Activated CD4-positive, alpha-beta T cell treated with anti-CD3 and anti-CD28 coated beads, Interleukin-2, amount 10 ng/mL, durations not matched to agents 7 days and 5 days (primary cell): ENCODE measurements around the gene NPAS3. TPM values are rescaled to one million over a fixed set of nuclear protein-coding genes. Genes with fewer than 3 reads are reported as not detected.

Experiments
- CTCF ChIA-PET: fragments of 350-600 bp; sonication (Branson Sonifier 250); formaldehyde crosslinking; loops from one replicate; lab custom pipeline; 2021; ENCODE audit warnings: antibody characterized with exemption; lab: Charles Lee
- POLR2A ChIA-PET: fragments of 350-600 bp; sonication (Branson Sonifier 250); formaldehyde crosslinking; loops from one replicate; lab custom pipeline; 2021; ENCODE audit warnings: antibody characterized with exemption; lab: Charles Lee
- DNase-seq: peaks from one replicate; pipeline ENCODE4 v3.0.0-alpha.2; 2020
- H3K27ac Mint-ChIP-seq: one replicate; pipeline ENCODE4 v1.8.0; 2021; ENCODE audit warnings: mild to moderate bottlenecking, moderate library complexity, mixed read lengths
- H3K27me3 Mint-ChIP-seq: one replicate; pipeline ENCODE4 v1.8.0; 2021; ENCODE audit warnings: mixed read lengths
- H3K36me3 Mint-ChIP-seq: one replicate; pipeline ENCODE4 v1.8.0; 2021; ENCODE audit warnings: low read depth, mixed read lengths
- H3K4me1 Mint-ChIP-seq: one replicate; pipeline ENCODE4 v1.8.0; 2021; ENCODE audit warnings: mixed read lengths
- H3K4me3 Mint-ChIP-seq: one replicate; pipeline ENCODE4 v1.8.0; 2021; ENCODE audit warnings: mild to moderate bottlenecking, moderate library complexity, mixed read lengths
- H3K9me3 Mint-ChIP-seq: one replicate; pipeline ENCODE4 v1.8.0; 2021; ENCODE audit warnings: mixed read lengths
- total RNA-seq, 2 experiments: library from RNA; stranded (reverse); gene quantifications; one replicate each; pipeline ENCODE4 v1.2.3, GENCODE V29; 2021

The NPAS3 gene
- total RNA-seq, 2 experiments from 2014 or later = not detected

- Mint-ChIP-seq H3K4me3 (no peak overlapping the region), H3K4me1 (no peaks in the 10 kb centered on the region), H3K36me3 (no peaks in the 10 kb centered on the region), H3K27ac (no peak overlapping the region), H3K27me3 (no peaks in the 10 kb centered on the region), H3K9me3 (no peaks in the 10 kb centered on the region)
- POLR2A ChIA-PET = no interaction called here
- no peak for DNase-seq
- CTCF ChIA-PET = no interaction called here
Measured at GRCh38 chr14:33567023-33567728, 628.5 kb downstream of the NPAS3 start.

GRCh38 chr14:33567731-33568130 lies 629.1 kb downstream of the NPAS3 start:
- no peaks in the 10 kb centered on the region for H3K4me1 Mint-ChIP-seq
- H3K27ac Mint-ChIP-seq = no peak overlapping the region
- H3K36me3 Mint-ChIP-seq = no peaks in the 10 kb centered on the region
- ChIA-PET CTCF (no interaction called here), POLR2A (no interaction called here)
- no peak for DNase-seq
- no peaks in the 10 kb centered on the region for H3K9me3 Mint-ChIP-seq
- H3K27me3 Mint-ChIP-seq = no peaks in the 10 kb centered on the region
- no peak overlapping the region for H3K4me3 Mint-ChIP-seq

GRCh38 chr14:33568935-33569579 lies 630.4 kb downstream of the NPAS3 start:
- Mint-ChIP-seq H3K27ac (no peak overlapping the region), H3K27me3 (no peaks in the 10 kb centered on the region), H3K36me3 (no peaks in the 10 kb centered on the region), H3K9me3 (no peaks in the 10 kb centered on the region), H3K4me1 (no peaks in the 10 kb centered on the region), H3K4me3 (no peak overlapping the region)
- CTCF ChIA-PET = no interaction called here
- DNase-seq = no peak
- POLR2A ChIA-PET = no interaction called here

GRCh38 chr14:33569821-33570687 lies 631.4 kb downstream of the NPAS3 start:
- POLR2A ChIA-PET = no interaction called here
- Mint-ChIP-seq H3K9me3 (no peaks in the 10 kb centered on the region), H3K27me3 (no peaks in the 10 kb centered on the region), H3K4me3 (no peak overlapping the region), H3K27ac (no peak overlapping the region), H3K4me1 (no peaks in the 10 kb centered on the region), H3K36me3 (no peaks in the 10 kb centered on the region)
- DNase-seq = no peak
- CTCF ChIA-PET = no interaction called here

- Mint-ChIP-seq H3K36me3 (no peaks in the 10 kb centered on the region), H3K4me3 (no peak overlapping the region), H3K27ac (no peak overlapping the region), H3K4me1 (no peaks in the 10 kb centered on the region), H3K27me3 (no peaks in the 10 kb centered on the region), H3K9me3 (no peaks in the 10 kb centered on the region)
- ChIA-PET POLR2A (no interaction called here), CTCF (no interaction called here)
- no peak for DNase-seq
Measured at GRCh38 chr14:33570694-33571310, 632.1 kb downstream of the NPAS3 start.

- no peak for DNase-seq
- H3K36me3 Mint-ChIP-seq = no peaks in the 10 kb centered on the region
- CTCF ChIA-PET = interaction anchor here (0.6 kb wide), 1 partner anchor 577 kb away, joined by 3 read pairs; no protein-coding TSS in a partner anchor
Measured at GRCh38 chr14:33573301-33573880, 634.7 kb downstream of the NPAS3 start.

GRCh38 chr14:33576014-33576413 lies 637.3 kb downstream of the NPAS3 start:
- Mint-ChIP-seq H3K9me3 (no peaks in the 10 kb centered on the region), H3K27me3 (no peaks in the 10 kb centered on the region), H3K4me1 (no peaks in the 10 kb centered on the region), H3K36me3 (no peaks in the 10 kb centered on the region), H3K27ac (no peak overlapping the region), H3K4me3 (no peak overlapping the region)
- DNase-seq = no peak
- CTCF ChIA-PET = no interaction called here
- POLR2A ChIA-PET = no interaction called here

More at GRCh38 chr14:33573301-33573880, 634.7 kb downstream of the NPAS3 start:
- H3K4me3 Mint-ChIP-seq = no peak overlapping the region
- no peaks in the 10 kb centered on the region for H3K27me3 Mint-ChIP-seq
- no peaks in the 10 kb centered on the region for H3K9me3 Mint-ChIP-seq
- POLR2A ChIA-PET = no interaction called here
- H3K4me1 Mint-ChIP-seq = no peaks in the 10 kb centered on the region
- no peak overlapping the region for H3K27ac Mint-ChIP-seq

GRCh38 chr14:33578461-33579216 lies 640.0 kb downstream of the NPAS3 start:
- no peak for DNase-seq
- Mint-ChIP-seq H3K4me1 (no peaks in the 10 kb centered on the region), H3K27ac (no peak overlapping the region), H3K36me3 (no peaks in the 10 kb centered on the region), H3K27me3 (no peaks in the 10 kb centered on the region), H3K4me3 (no peak overlapping the region), H3K9me3 (no peaks in the 10 kb centered on the region)
- ChIA-PET CTCF (no interaction called here), POLR2A (no interaction called here)

GRCh38 chr14:33580231-33580749 lies 641.6 kb downstream of the NPAS3 start:
- no peaks in the 10 kb centered on the region for H3K36me3 Mint-ChIP-seq
- ChIA-PET CTCF (no interaction called here), POLR2A (no interaction called here)
- no peaks in the 10 kb centered on the region for H3K4me1 Mint-ChIP-seq
- no peak overlapping the region for H3K27ac Mint-ChIP-seq
- no peak for DNase-seq
- no peak overlapping the region for H3K4me3 Mint-ChIP-seq
- H3K27me3 Mint-ChIP-seq = peaks cover 3% of the 10 kb centered on the region
- no peaks in the 10 kb centered on the region for H3K9me3 Mint-ChIP-seq

GRCh38 chr14:33580841-33581240 lies 642.2 kb downstream of the NPAS3 start:
- H3K36me3 Mint-ChIP-seq = no peaks in the 10 kb centered on the region
- peaks cover 3% of the 10 kb centered on the region for H3K27me3 Mint-ChIP-seq
- H3K27ac Mint-ChIP-seq = no peak overlapping the region
- H3K4me1 Mint-ChIP-seq = no peaks in the 10 kb centered on the region
- no peak for DNase-seq
- ChIA-PET POLR2A (no interaction called here), CTCF (no interaction called here)
- H3K4me3 Mint-ChIP-seq = no peak overlapping the region
- H3K9me3 Mint-ChIP-seq = no peaks in the 10 kb centered on the region

- Mint-ChIP-seq H3K27ac (no peak overlapping the region), H3K9me3 (no peaks in the 10 kb centered on the region), H3K4me1 (no peaks in the 10 kb centered on the region), H3K36me3 (no peaks in the 10 kb centered on the region), H3K4me3 (no peak overlapping the region), H3K27me3 (peaks cover 3% of the 10 kb centered on the region)
- POLR2A ChIA-PET = no interaction called here
- DNase-seq = no peak
- CTCF ChIA-PET = no interaction called here
Measured at GRCh38 chr14:33584697-33585096, 646.0 kb downstream of the NPAS3 start.

GRCh38 chr14:33586806-33587205 lies 648.1 kb downstream of the NPAS3 start:
- H3K4me1 Mint-ChIP-seq = no peaks in the 10 kb centered on the region
- ChIA-PET POLR2A (interaction anchor here (0.6 kb wide), 1 partner anchor 11 kb away, joined by 3 read pairs; no protein-coding TSS in a partner anchor), CTCF (no interaction called here)
- DNase-seq = no peak
- peaks cover 3% of the 10 kb centered on the region for H3K27me3 Mint-ChIP-seq
- H3K36me3 Mint-ChIP-seq = no peaks in the 10 kb centered on the region
- no peak overlapping the region for H3K27ac Mint-ChIP-seq
- no peak overlapping the region for H3K4me3 Mint-ChIP-seq
- H3K9me3 Mint-ChIP-seq = no peaks in the 10 kb centered on the region
